Astrocyte of the spinal cord (primary cell): ENCODE measurements around the gene UBQLN1.

Experiments used
- DNase-seq: peaks from one replicate; pipeline ENCODE4 v3.0.0; 2011; ENCODE audit warnings: low read depth, low spot score
- H3K4me3 ChIP-seq: 2 replicates; pipeline ENCODE4 v1.5.1; 2011; ENCODE audit warnings: low read depth, mild to moderate bottlenecking, low read length, moderate library complexity
- in situ Hi-C: cut with HindIII; loops from 2 replicates; pipeline ENCODE4 v1.10.0; 2017; ENCODE audit warnings: low sequenced_read_pairs
- TF ChIP-seq, protein P1 (sequence below): IDR thresholded peaks from 2 replicates; pipeline ENCODE4 v1.5.1; 2012; ENCODE audit warnings: low read depth, mild to moderate bottlenecking, low read length, inconsistent platforms

The UBQLN1 gene

DNA sequence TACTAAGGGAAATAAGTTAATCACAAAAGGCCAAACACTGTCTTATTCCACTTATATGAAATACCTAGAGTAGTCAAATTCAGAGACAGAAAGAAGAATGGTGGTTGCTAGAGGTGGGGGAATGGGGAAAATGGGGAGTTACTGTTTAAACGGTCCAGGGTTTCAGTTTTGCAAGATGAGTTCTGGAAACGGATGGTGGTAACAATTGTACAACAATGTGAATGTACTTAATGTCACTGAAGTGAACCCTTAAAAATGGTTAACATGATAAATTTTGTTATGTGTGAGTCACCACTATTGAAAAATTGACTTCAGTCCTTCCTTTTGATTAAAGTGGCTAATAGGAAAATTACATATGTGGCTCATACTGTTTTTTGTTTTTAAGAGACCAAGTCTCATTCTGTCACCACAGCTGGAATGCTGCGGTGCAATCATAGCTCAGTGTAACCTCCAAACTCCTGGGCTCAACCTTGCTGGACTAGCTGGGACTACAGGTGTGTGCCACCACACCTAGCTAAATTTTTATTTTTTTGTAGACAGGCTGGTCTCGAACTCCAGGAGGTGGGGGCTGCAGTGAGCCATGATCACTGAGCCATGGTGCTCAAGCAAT, 8.7 kb downstream of the UBQLN1 start:
- TF ChIP-seq, protein P1, sequence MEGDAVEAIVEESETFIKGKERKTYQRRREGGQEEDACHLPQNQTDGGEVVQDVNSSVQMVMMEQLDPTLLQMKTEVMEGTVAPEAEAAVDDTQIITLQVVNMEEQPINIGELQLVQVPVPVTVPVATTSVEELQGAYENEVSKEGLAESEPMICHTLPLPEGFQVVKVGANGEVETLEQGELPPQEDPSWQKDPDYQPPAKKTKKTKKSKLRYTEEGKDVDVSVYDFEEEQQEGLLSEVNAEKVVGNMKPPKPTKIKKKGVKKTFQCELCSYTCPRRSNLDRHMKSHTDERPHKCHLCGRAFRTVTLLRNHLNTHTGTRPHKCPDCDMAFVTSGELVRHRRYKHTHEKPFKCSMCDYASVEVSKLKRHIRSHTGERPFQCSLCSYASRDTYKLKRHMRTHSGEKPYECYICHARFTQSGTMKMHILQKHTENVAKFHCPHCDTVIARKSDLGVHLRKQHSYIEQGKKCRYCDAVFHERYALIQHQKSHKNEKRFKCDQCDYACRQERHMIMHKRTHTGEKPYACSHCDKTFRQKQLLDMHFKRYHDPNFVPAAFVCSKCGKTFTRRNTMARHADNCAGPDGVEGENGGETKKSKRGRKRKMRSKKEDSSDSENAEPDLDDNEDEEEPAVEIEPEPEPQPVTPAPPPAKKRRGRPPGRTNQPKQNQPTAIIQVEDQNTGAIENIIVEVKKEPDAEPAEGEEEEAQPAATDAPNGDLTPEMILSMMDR = no peak
- no peak overlapping the region for H3K4me3 ChIP-seq
- no peak for DNase-seq
- in situ Hi-C loops = no loop called here

DNA sequence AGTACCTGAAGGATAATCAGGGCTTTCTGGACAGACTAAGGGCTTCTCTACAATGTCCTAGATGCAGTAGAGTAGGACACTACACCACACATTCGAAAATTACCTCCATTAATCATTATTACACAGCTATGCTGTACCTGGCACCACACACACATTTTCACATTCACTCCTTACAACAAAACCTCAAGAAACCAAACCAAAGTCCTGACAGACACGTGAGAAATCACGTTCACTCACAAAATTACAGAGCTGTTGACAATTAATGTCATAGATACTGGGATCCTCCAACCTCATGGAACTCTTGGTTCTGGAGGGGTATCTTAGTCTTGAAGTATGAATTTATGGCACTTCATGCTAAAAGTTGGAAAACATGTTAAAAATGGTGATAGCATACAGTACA, 16.3 kb downstream of the UBQLN1 start:
- DNase-seq = no peak

DNA sequence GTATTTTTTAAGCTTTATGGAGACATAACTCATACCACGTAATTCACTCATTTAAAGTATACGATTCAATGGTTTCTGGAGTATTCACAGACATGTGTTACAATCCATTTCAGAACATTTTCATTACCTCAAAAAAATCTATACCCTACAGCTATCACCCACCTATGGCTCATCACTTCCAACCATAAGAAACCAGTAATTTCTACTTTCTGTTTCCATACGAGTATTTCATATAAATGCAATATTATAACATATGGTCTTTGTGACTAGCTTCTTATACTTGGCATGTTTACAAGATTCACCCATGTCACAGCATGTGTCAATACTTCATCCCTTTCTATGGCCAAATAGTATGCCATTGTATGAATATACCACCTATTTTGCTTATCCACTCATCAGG, 18.8 kb downstream of the UBQLN1 start:
- in situ Hi-C loops = no loop called here
- TF ChIP-seq, protein P1 = no peak
- DNase-seq = no peak
- no peak overlapping the region for H3K4me3 ChIP-seq

More for the DNA sequence above, 16.3 kb downstream of the UBQLN1 start:
- H3K4me3 ChIP-seq = no peak overlapping the region
- in situ Hi-C loops = no loop called here
- TF ChIP-seq, protein P1 = no peak

DNA sequence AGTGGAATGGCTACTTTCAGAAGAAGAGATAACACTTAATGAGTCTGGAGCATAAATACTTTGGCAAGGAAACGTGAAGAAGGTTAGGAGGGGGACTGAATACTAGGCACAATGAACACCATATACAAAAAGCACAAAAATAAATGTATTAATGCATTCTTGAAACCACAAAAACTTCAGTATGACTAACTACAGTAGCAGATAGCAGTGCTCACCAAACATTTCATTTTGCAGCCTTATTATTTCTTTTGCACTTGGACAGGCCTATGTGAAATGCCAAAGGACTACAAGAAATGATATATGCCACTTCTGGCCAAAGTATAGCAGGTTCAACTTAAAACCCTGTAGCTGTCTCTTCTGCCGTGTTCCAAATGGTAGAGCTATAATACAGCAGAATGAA, 26.3 kb downstream of the UBQLN1 start:
- no peak overlapping the region for H3K4me3 ChIP-seq
- in situ Hi-C loops = no loop called here
- TF ChIP-seq, protein P1 = no peak
- no peak for DNase-seq

DNA sequence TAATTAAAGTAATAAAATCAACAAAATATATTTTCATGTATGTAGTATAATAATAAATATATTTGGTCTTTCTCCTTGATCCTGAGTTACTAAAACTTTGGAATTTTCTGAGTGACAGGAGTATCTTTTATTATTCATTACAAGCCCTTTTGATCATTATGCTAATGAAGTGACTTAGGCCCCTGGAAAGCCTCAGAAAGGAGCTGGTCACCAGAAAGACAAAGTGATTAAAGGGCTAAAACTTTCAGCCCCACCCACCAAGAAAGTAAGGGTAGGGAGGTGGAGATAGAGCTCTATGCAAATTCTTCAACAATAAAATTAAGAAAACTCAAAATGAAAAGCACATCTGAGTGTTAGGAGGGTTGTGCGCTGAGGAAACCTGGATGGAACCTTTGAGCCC, 27.5 kb downstream of the UBQLN1 start:
- in situ Hi-C loops = no loop called here
- TF ChIP-seq, protein P1 = no peak
- DNase-seq = no peak
- no peak overlapping the region for H3K4me3 ChIP-seq

DNA sequence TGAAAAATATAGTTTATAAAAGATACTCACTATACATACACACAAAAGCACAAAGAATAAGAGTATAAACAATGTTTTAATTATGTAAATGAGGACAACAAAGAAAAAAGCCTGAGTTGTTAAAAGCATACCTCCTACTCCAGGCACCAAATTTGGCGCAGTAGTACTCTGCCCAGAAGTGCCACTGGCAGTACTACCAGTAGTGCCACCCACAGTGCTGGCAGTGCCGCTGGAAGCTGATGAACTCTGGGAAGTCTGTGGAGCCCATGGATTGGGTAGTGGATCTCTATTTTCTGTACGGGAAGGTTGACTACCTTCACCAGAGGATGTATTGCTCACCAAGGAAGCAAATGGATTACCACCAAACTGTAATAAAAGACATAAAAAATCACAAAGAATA, 30.2 kb downstream of the UBQLN1 start:
- H3K4me3 ChIP-seq = no peak overlapping the region
- in situ Hi-C loops = no loop called here
- DNase-seq = no peak
- TF ChIP-seq, protein P1 = no peak

DNA sequence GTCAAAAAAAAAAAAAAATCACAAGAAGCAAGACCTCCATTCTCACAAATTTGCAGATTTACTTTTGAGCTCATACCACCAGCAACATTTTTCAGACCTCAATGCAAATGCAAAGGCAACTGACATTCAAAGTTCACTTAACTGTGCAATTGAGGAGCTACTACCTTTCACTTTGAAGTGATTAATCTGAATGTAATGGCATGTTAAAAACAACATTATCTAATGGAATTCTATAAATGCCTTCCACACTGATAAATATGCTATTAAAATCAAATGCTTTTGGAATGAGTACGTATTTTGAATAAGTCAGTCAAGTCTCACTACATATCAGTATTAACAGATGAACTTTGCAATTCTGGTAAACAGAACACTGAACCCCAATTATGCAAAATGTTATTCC, 32.3 kb downstream of the UBQLN1 start:
- H3K4me3 ChIP-seq = no peak overlapping the region
- no peak for DNase-seq
- in situ Hi-C loops = no loop called here
- TF ChIP-seq, protein P1 = no peak
